Measurements from ENCODE around the gene TMEM214. TPM values are rescaled to one million over a fixed set of nuclear protein-coding genes. Genes with fewer than 3 reads are reported as not detected.

The TMEM214 gene
- total RNA-seq, 2 donors from 2014 or later: 59.9 to 119 TPM

DNA sequence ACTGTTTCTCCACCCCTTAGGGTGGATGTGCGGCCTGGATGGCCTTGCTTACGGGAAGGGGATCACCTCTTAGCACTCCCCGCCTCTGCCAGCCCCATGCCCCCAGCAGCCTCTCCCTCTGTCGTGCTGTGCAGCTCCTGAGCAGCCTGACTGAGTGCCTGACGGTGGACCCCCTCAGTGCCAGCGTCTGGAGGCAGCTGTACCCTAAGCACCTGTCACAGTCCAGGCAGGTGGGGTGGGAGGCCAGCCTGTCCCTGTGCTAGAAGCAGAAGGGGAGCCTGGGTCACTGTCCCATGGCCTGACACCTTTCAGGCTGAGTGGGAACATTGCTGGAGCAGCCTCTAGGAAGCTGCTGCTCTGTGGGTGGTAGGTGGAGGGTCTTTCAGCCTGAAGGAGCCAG lies 5.2 kb downstream of the TMEM214 start:
- Histone ChIP-seq H3K9me3 (no peaks in the 10 kb centered on the region), H3K27me3 (no peaks in the 10 kb centered on the region), H3K4me1 (peaks cover 31% of the 10 kb centered on the region), H3K4me3 (no peak overlapping the region), H3K36me3 (replicated peaks in 1 of 2; ENCODE audit: insufficient read depth in 1 of 2, low read depth in 2 of 2) (peaks cover 35 to 43% of the 10 kb centered on the region in 2 donors), H3K27ac (no peak overlapping the region)
- WGBS, 2 donors: 87% methylated on average over 6 of the region's 6 CpGs; no CpG with 5 or more reads in 1 of the 2 donors
- DNase-seq (no peak), ATAC-seq (no peak)
- TF ChIP-seq, protein P1, sequence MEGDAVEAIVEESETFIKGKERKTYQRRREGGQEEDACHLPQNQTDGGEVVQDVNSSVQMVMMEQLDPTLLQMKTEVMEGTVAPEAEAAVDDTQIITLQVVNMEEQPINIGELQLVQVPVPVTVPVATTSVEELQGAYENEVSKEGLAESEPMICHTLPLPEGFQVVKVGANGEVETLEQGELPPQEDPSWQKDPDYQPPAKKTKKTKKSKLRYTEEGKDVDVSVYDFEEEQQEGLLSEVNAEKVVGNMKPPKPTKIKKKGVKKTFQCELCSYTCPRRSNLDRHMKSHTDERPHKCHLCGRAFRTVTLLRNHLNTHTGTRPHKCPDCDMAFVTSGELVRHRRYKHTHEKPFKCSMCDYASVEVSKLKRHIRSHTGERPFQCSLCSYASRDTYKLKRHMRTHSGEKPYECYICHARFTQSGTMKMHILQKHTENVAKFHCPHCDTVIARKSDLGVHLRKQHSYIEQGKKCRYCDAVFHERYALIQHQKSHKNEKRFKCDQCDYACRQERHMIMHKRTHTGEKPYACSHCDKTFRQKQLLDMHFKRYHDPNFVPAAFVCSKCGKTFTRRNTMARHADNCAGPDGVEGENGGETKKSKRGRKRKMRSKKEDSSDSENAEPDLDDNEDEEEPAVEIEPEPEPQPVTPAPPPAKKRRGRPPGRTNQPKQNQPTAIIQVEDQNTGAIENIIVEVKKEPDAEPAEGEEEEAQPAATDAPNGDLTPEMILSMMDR (IDR thresholded peaks at IDR 0.05): no peak
- no peak for TF ChIP-seq POLR2A (IDR thresholded peaks at IDR 0.05)
- intact Hi-C loops (cut with DNase I): no loop called here

DNA sequence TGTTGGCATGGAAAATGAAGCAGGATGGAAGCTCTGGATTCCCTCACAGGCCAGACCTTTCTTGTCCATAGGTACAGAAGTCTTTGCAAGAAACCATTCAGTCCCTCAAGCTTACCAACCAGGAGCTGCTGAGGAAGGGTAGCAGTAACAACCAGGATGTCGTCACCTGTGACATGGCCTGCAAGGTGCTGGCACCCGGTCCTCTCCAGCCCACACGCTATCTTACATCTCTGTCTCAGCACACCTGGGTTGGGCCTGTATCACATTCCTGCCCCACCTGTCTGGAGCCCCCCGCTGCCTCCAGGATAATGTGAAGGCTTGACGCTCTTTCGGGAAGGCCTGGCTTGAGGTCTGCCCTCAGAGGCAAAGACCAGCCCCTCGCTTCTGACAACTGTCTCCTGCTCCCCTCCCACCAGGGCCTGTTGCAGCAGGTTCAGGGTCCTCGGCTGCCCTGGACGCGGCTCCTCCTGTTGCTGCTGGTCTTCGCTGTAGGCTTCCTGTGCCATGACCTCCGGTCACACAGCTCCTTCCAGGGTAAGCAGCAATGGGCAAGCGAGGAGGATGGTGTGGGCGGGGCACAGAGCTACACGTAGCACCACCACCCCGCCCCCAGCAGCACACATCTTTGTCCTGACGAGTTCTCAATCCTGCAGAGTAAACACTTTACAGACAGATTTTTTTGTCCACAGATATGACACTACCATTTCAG lies 6.0 kb downstream of the TMEM214 start:
- 86 to 87% methylated on average over 13 to 16 of the region's 17 CpGs for WGBS, 2 donors
- DNase-seq (no peak), ATAC-seq (no peak)
- H3K27ac ChIP-seq: no peak overlapping the region
- intact Hi-C loops (cut with DNase I): no loop called here
- H3K9me3 ChIP-seq: no peaks in the 10 kb centered on the region
- H3K36me3 ChIP-seq (replicated peaks in 1 of 2; ENCODE audit: insufficient read depth in 1 of 2, low read depth in 2 of 2): peaks cover 35 to 43% of the 10 kb centered on the region in 2 donors
- no peaks in the 10 kb centered on the region for H3K27me3 ChIP-seq
- TF ChIP-seq, protein P1 (IDR thresholded peaks at IDR 0.05): no peak
- no peak for TF ChIP-seq POLR2A (IDR thresholded peaks at IDR 0.05)
- H3K4me1 ChIP-seq: peaks cover 28% of the 10 kb centered on the region
- H3K4me3 ChIP-seq: no peak overlapping the region

DNA sequence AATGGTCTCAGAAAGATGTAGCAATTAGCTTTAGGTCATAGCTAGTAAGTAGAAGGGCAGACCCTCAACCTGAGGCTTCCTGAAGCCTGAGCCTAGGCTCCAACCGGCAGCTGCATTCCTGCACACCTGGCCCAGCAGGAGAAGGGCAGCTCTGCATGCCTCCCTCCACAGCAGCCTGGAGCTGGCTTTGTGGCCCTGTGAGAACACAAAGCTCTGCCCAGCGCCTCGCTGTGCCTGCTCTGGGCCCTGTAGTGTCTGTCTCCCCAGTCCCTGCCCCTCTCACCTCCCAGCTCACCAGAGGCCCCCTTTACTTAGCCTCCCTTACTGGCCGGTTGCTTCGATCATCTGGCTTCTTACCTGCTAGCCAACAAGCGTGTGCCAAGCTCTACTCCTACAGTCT lies 6.7 kb downstream of the TMEM214 start:
- no peak for TF ChIP-seq POLR2A (IDR thresholded peaks at IDR 0.05)
- TF ChIP-seq, protein P1 (IDR thresholded peaks at IDR 0.05): no peak
- peaks cover 35 to 43% of the 10 kb centered on the region in 2 donors for H3K36me3 ChIP-seq (replicated peaks in 1 of 2; ENCODE audit: insufficient read depth in 1 of 2, low read depth in 2 of 2)
- H3K4me3 ChIP-seq: no peak overlapping the region
- no peaks in the 10 kb centered on the region for H3K9me3 ChIP-seq
- intact Hi-C loops (cut with DNase I): no loop called here
- H3K27me3 ChIP-seq: no peaks in the 10 kb centered on the region
- ATAC-seq: no peak
- DNase-seq: no peak
- no peak overlapping the region for H3K27ac ChIP-seq
- WGBS, 2 donors: 71 to 80% methylated on average over 5 to 6 of the region's 6 CpGs
- peaks cover 22% of the 10 kb centered on the region for H3K4me1 ChIP-seq

DNA sequence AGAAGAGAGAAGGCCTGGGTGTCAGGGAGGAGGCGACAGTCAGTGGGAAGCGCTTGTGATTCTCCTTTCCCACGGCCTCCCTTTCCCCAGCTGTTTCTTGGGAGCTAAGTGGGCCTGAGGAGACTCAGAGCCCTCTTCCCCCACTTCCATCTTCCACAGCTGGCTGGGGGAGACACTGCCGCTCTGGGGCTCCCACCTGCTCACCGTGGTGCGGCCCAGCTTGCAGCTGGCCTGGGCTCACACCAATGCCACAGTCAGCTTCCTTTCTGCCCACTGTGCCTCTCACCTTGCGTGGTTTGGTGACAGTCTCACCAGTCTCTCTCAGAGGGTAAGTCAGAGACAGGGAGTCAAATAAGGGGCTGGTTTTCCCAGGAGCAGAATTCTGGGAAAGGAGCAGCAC lies 7.1 kb downstream of the TMEM214 start:
- TF ChIP-seq, protein P1 (IDR thresholded peaks at IDR 0.05): no peak
- TF ChIP-seq POLR2A (IDR thresholded peaks at IDR 0.05): no peak

DNA sequence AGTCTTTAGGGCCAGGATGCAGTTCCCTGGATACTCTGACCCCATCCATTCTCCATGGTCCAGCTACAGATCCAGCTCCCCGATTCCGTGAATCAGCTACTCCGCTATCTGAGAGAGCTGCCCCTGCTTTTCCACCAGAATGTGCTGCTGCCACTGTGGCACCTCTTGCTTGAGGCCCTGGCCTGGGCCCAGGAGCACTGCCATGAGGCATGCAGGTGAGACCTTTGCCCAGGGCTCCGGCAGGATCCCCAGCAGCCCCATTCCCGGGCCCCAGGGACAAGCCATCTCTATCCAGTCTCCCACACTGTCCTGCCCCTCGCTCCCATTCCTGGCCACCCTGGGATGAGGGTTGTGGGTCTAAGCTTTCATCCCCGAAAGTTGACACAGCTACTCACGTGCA lies 7.5 kb downstream of the TMEM214 start:
- no peak overlapping the region for H3K4me3 ChIP-seq
- DNase-seq: no peak
- WGBS, 2 donors: 78 to 81% methylated on average over 6 to 7 of the region's 8 CpGs
- ATAC-seq: no peak
- TF ChIP-seq, protein P1 (IDR thresholded peaks at IDR 0.05): no peak
- no peak for TF ChIP-seq POLR2A (IDR thresholded peaks at IDR 0.05)
- intact Hi-C loops (cut with DNase I): no loop called here
- H3K4me1 ChIP-seq: peaks cover 13% of the 10 kb centered on the region
- no peaks in the 10 kb centered on the region for H3K27me3 ChIP-seq
- H3K9me3 ChIP-seq: no peaks in the 10 kb centered on the region
- no peak overlapping the region for H3K27ac ChIP-seq
- H3K36me3 ChIP-seq (replicated peaks in 1 of 2; ENCODE audit: insufficient read depth in 1 of 2, low read depth in 2 of 2): peaks cover 35 to 43% of the 10 kb centered on the region in 2 donors

More for the DNA sequence above, 7.1 kb downstream of the TMEM214 start:
- Histone ChIP-seq H3K27me3 (no peaks in the 10 kb centered on the region), H3K4me3 (no peak overlapping the region), H3K36me3 (replicated peaks in 1 of 2; ENCODE audit: insufficient read depth in 1 of 2, low read depth in 2 of 2) (peaks cover 35 to 43% of the 10 kb centered on the region in 2 donors), H3K4me1 (peaks cover 17% of the 10 kb centered on the region), H3K27ac (no peak overlapping the region), H3K9me3 (no peaks in the 10 kb centered on the region)
- no peak for DNase-seq
- 96% methylated on average over 4 to 7 of the region's 7 CpGs for WGBS, 2 donors
- intact Hi-C loops (cut with DNase I): no loop called here
- no peak for ATAC-seq
